Measurements from ENCODE around the gene LCN10. TPM values are rescaled to one million over a fixed set of nuclear protein-coding genes. Genes with fewer than 3 reads are reported as not detected.

Gene LCN10
- total and polyA plus RNA-seq, 10 of the 15 experiments (the other 5 are each of a cell fraction or from before 2014, with no cell fraction given) = 0.06 to 1.3 (median 0.21) TPM; not detected in 1

- Histone ChIP-seq H3K27me3 (replicated peaks in 1 of 2; ENCODE audit: control insufficient read depth in 2 of 2, insufficient read depth in 2 of 2, low read length in 1 of 2) (no peaks in the 10 kb centered on the region), H3K79me2 (ENCODE audit: control insufficient read depth, insufficient read depth, low read length) (no peaks in the 10 kb centered on the region), H3K9me3 (replicated peaks; ENCODE audit: control insufficient read depth, insufficient read depth, low read length) (no peaks in the 10 kb centered on the region), H4K20me1 (ENCODE audit: control insufficient read depth, insufficient read depth) (no peaks in the 10 kb centered on the region), H3K9ac (ENCODE audit: control insufficient read depth, insufficient read depth, low read length) (no peak overlapping the region), H3K36me3 (ENCODE audit: control insufficient read depth in 2 of 2, insufficient read depth in 2 of 2, low read length in 1 of 2) (no peaks in the 10 kb centered on the region), H3K4me1 (ENCODE audit: control insufficient read depth, insufficient read depth, low read length) (peaks cover 4% of the 10 kb centered on the region), H3K4me3 (no peak overlapping the region), H3K4me2 (ENCODE audit: control insufficient read depth, insufficient read depth) (no peak overlapping the region), H2AFZ (ENCODE audit: control insufficient read depth, low read depth, low read length) (no peak overlapping the region), H3K27ac (ENCODE audit: control insufficient read depth, insufficient read depth) (no peak overlapping the region)
- intact Hi-C loops (cut with micrococcal nuclease; ENCODE audit: unreplicated experiment) = no loop called here
- ChIA-PET SMC1A (ENCODE audit: uncharacterized antibody, unreplicated experiment) (no interaction called here), POLR2A (interaction anchor here (0.9 kb wide), 1 partner anchor 34 kb away, joined by 3 read pairs; no protein-coding TSS in a partner anchor), RAD21 (ENCODE audit: unreplicated experiment) (no interaction called here), CTCF (interaction anchor here (1.0 to 1.9 kb wide), 3 partner anchors 23 to 207 kb away, joined by 3 to 4 read pairs (median 4); no protein-coding TSS in a partner anchor)
- in situ Hi-C loops (cut with MboI) = no loop called here
- FAIRE-seq = no peak
- BruUV-seq (replicated peaks) = no TSS peak
- ATAC-seq = peak; percentile 81
- WGBS (ENCODE audit: insufficient coverage, insufficient replicate concordance, low lambda C conversion rate, missing lambda C conversion rate) = 39% methylated on average over 27 of the region's 32 CpGs
- DNase-seq (ENCODE audit: low read depth, low spot score) = no peak
- TF ChIP-seq POLR2A (IDR thresholded peaks at IDR 0.05; ENCODE audit: low read depth, low read length) (no peak), SMC3 (IDR thresholded peaks at IDR 0.05; ENCODE audit: borderline replicate concordance, low read length) (peak; percentile 39; the same call in 1 of the 2 replicates), ATF3 (IDR thresholded peaks at IDR 0.05; ENCODE audit: borderline replicate concordance, extremely low read depth, low read depth, low read length) (no peak), ZBTB33 (IDR thresholded peaks at IDR 0.05) (no peak), BCL11A (IDR thresholded peaks at IDR 0.05; ENCODE audit: low read depth, low read length) (no peak), PRDM15 (CRISPR knock-in tag; IDR thresholded peaks at IDR 0.05) (no peak), TCF3 (IDR thresholded peaks at IDR 0.05; ENCODE audit: borderline replicate concordance, insufficient read depth, low read depth, low read length) (no peak), RAD21 (IDR thresholded peaks at IDR 0.05; ENCODE audit: insufficient read depth, low read depth, low read length) (peak; percentile 69), HDGF (IDR thresholded peaks at IDR 0.05) (no peak), USF2 (IDR thresholded peaks at IDR 0.05; ENCODE audit: borderline replicate concordance, low read depth, low read length) (no peak), MEF2B (IDR thresholded peaks at IDR 0.05; ENCODE audit: partially characterized antibody, poor library complexity, severe bottlenecking) (no peak), RFX5 (IDR thresholded peaks at IDR 0.05; ENCODE audit: low read depth, low read length) (no peak), CHD4 (IDR thresholded peaks at IDR 0.05) (no peak), POLR2AphosphoS5 (IDR thresholded peaks at IDR 0.05; ENCODE audit: low read length) (no peak)
- TF ChIP-seq, protein P1, sequence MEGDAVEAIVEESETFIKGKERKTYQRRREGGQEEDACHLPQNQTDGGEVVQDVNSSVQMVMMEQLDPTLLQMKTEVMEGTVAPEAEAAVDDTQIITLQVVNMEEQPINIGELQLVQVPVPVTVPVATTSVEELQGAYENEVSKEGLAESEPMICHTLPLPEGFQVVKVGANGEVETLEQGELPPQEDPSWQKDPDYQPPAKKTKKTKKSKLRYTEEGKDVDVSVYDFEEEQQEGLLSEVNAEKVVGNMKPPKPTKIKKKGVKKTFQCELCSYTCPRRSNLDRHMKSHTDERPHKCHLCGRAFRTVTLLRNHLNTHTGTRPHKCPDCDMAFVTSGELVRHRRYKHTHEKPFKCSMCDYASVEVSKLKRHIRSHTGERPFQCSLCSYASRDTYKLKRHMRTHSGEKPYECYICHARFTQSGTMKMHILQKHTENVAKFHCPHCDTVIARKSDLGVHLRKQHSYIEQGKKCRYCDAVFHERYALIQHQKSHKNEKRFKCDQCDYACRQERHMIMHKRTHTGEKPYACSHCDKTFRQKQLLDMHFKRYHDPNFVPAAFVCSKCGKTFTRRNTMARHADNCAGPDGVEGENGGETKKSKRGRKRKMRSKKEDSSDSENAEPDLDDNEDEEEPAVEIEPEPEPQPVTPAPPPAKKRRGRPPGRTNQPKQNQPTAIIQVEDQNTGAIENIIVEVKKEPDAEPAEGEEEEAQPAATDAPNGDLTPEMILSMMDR (IDR thresholded peaks at IDR 0.05 in 2 of 3, conservative IDR thresholded peaks at IDR 0.05 in 1 of 3; ENCODE audit: control insufficient read depth in 2 of 3, extremely low read depth in 1 of 3, insufficient read depth in 1 of 3, low read depth in 3 of 3, low read length in 3 of 3) = peak; percentile 56 to 66 (median 58); a peak in 5 of 6 replicates
Measured at GRCh38 chr9:136694163-136694871, 48.4 kb downstream of the LCN10 start.

All from GM12878 (cell line).